ENCODE results near the gene HDAC9. TPM values are rescaled to one million over a fixed set of nuclear protein-coding genes. Genes with fewer than 3 reads are reported as not detected.
"Not testable (repeated sequence)": the region's sequence is repeated elsewhere in the genome, so short reads cannot be mapped to it uniquely, and the experiment has no call there.

The HDAC9 gene
- total RNA-seq, 1 experiment from 2014 or later, result 27.6 TPM

- peak; percentile 81 for DNase-seq (ENCODE audit: low read depth)
These were observed 525.2 kb downstream of the HDAC9 start for GRCh38 chr7:19020711-19021110.

- no peak for DNase-seq (ENCODE audit: low read depth)
These were observed 527.9 kb downstream of the HDAC9 start for GRCh38 chr7:19023477-19023876.

DNA sequence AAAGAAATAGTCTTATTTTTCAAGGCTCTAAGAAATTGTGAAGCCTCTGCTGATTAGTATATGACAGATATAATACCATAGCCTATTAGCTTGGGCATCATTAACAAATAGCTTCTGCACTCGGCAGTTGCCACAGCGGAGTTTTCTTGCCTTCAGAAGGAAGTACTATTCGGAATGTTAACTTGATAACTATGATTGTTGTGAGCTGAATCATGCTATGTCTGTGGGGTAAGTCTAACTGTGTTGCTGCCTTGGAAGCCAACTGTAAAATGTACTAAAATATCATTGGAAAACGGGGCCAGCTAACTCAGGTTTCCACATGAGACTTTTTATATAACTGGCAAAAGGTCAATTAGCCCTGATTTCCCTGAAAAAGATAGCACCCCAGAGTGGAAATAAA lies 528.7 kb downstream of the HDAC9 start:
- DNase-seq (ENCODE audit: low read depth), result peak; percentile 79

- peak; percentile 54 for DNase-seq (ENCODE audit: low read depth)
These were observed 531.3 kb downstream of the HDAC9 start for GRCh38 chr7:19026888-19027287.

DNA sequence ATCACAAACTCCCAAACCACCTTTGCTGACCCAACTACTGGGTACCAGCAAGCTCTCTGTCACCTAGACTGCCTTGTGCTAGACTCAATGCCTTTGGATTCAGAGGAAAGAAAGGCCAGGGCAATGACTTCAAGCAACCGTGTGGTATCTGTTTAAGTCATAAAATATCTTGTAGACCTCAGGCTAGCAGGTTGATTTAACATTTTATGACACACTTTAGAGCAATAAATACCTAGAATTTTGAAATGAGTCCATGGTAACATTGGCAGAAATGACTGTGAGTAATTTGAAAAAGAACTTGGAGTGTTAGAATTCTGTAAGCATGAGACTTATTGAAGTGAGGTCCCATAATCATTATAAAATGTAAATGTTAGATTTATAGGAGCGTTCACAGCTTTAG lies 534.7 kb downstream of the HDAC9 start:
- DNase-seq (ENCODE audit: low read depth), result peak; percentile 78

- not testable (repeated sequence) for DNase-seq (ENCODE audit: low read depth)
These were observed 537.4 kb downstream of the HDAC9 start for GRCh38 chr7:19032942-19033341.

GRCh38 chr7:19051767-19052375 lies 556.3 kb downstream of the HDAC9 start:
- peak; percentile 41 for DNase-seq (ENCODE audit: low read depth)

Data from M059J (cell line).